HG03558 (cell line): ENCODE data around the gene KCNAB1.
"Not testable (repeated sequence)": the region's sequence is repeated elsewhere in the genome, so short reads cannot be mapped to it uniquely, and the experiment has no call there.

ENCODE experiments used
- ATAC-seq: cut with Tn5 transposase; IDR thresholded peaks from one replicate; pipeline ENCODE4 v1.9.1; 2021; ENCODE audit warnings: moderate number of reproducible peaks; ENCODE audit not compliant: unreplicated experiment; ENCODE audit errors: extremely low read depth

The KCNAB1 gene

GRCh38 chr3:156120528-156121251, at the start of gene KCNAB1:
KCNAB1 (plus strand) TSS chr3:156120578.
- ATAC-seq = no peak

- no peak for ATAC-seq
These were observed 49.3 kb upstream of the KCNAB1 start for GRCh38 chr3:156071031-156071430.

GRCh38 chr3:156072950-156073657, 47.3 kb upstream of the KCNAB1 start:
- ATAC-seq = not testable (repeated sequence)

- ATAC-seq = no peak
These were observed 30.3 kb upstream of the KCNAB1 start for GRCh38 chr3:156090126-156090525.

- ATAC-seq = no peak
These were observed 26.4 kb upstream of the KCNAB1 start for GRCh38 chr3:156093964-156094363.

- no peak for ATAC-seq
These were observed 26.0 kb upstream of the KCNAB1 start for GRCh38 chr3:156094391-156094790.

- ATAC-seq = not testable (repeated sequence)
These were observed 24.7 kb upstream of the KCNAB1 start for GRCh38 chr3:156095652-156096051.

GRCh38 chr3:156098437-156099035, 21.8 kb upstream of the KCNAB1 start:
- peak; percentile 56 for ATAC-seq

- not testable (repeated sequence) for ATAC-seq
These were observed 21.0 kb upstream of the KCNAB1 start for GRCh38 chr3:156099348-156099747.

- ATAC-seq = not testable (repeated sequence)
These were observed 20.4 kb upstream of the KCNAB1 start for GRCh38 chr3:156099984-156100383.

- ATAC-seq = no peak
These were observed 18.0 kb upstream of the KCNAB1 start for GRCh38 chr3:156102267-156102931.

- ATAC-seq = no peak
These were observed 13.5 kb upstream of the KCNAB1 start for GRCh38 chr3:156106721-156107373.

GRCh38 chr3:156107504-156107903, 12.9 kb upstream of the KCNAB1 start:
- ATAC-seq = no peak

GRCh38 chr3:156108616-156109015, 11.8 kb upstream of the KCNAB1 start:
- ATAC-seq = no peak

- ATAC-seq = no peak
These were observed 10.4 kb upstream of the KCNAB1 start for GRCh38 chr3:156109989-156110388.

- no peak for ATAC-seq
These were observed 6.1 kb downstream of the KCNAB1 start for GRCh38 chr3:156126467-156126866.

- no peak for ATAC-seq
These were observed 10.9 kb downstream of the KCNAB1 start for GRCh38 chr3:156131241-156131640.

GRCh38 chr3:156131799-156132198, 11.4 kb downstream of the KCNAB1 start:
- no peak for ATAC-seq

- ATAC-seq = no peak
These were observed 11.9 kb downstream of the KCNAB1 start for GRCh38 chr3:156132313-156132712.

GRCh38 chr3:156133076-156133475, 12.7 kb downstream of the KCNAB1 start:
- no peak for ATAC-seq
